Measurements from ENCODE around the gene CDS2.

DNA sequence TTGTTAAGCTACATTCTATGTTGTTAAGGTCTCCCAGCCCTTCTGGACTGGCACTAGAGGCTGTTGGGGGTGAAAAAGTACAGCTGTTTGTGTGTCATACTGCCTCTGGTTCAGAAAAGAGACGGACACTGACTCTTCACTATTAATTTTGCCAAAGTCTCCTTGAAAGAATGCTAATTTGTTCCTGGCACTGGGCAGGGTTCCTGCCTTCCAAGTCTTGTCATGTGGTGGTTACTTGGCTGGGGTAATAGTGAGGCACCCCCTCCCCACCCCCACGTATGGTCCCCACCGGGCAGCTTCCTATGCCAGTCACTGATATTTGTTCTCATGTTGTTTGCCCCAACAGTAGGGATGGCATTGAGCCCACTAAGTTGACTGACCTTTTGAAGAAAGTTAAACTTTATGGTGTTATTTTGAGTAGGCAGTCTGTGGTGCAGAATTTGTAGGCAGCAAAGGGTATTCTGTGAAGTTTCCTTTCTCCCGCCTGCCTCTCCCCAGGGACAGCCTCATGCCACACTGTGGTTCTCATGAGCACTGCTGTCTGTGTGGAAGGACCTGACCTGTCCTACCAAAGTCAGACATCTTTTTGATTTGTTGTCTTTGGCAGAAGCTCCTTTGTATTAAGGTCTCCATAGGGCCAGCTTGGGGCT lies 8.7 kb downstream of the CDS2 start:
- TF ChIP-seq, protein P1, sequence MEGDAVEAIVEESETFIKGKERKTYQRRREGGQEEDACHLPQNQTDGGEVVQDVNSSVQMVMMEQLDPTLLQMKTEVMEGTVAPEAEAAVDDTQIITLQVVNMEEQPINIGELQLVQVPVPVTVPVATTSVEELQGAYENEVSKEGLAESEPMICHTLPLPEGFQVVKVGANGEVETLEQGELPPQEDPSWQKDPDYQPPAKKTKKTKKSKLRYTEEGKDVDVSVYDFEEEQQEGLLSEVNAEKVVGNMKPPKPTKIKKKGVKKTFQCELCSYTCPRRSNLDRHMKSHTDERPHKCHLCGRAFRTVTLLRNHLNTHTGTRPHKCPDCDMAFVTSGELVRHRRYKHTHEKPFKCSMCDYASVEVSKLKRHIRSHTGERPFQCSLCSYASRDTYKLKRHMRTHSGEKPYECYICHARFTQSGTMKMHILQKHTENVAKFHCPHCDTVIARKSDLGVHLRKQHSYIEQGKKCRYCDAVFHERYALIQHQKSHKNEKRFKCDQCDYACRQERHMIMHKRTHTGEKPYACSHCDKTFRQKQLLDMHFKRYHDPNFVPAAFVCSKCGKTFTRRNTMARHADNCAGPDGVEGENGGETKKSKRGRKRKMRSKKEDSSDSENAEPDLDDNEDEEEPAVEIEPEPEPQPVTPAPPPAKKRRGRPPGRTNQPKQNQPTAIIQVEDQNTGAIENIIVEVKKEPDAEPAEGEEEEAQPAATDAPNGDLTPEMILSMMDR (IDR thresholded peaks at IDR 0.05) = no peak
- no peak for TF ChIP-seq TFCP2L1 (CRISPR knock-in tag; IDR thresholded peaks at IDR 0.05)
- TF ChIP-seq, protein P2, sequence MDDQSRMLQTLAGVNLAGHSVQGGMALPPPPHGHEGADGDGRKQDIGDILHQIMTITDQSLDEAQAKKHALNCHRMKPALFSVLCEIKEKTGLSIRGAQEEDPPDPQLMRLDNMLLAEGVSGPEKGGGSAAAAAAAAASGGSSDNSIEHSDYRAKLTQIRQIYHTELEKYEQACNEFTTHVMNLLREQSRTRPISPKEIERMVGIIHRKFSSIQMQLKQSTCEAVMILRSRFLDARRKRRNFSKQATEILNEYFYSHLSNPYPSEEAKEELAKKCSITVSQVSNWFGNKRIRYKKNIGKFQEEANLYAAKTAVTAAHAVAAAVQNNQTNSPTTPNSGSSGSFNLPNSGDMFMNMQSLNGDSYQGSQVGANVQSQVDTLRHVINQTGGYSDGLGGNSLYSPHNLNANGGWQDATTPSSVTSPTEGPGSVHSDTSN (IDR thresholded peaks at IDR 0.05) = no peak
- TF ChIP-seq, protein P3, sequence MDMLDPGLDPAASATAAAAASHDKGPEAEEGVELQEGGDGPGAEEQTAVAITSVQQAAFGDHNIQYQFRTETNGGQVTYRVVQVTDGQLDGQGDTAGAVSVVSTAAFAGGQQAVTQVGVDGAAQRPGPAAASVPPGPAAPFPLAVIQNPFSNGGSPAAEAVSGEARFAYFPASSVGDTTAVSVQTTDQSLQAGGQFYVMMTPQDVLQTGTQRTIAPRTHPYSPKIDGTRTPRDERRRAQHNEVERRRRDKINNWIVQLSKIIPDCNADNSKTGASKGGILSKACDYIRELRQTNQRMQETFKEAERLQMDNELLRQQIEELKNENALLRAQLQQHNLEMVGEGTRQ (IDR thresholded peaks at IDR 0.05) = no peak
- TF ChIP-seq, protein P4, sequence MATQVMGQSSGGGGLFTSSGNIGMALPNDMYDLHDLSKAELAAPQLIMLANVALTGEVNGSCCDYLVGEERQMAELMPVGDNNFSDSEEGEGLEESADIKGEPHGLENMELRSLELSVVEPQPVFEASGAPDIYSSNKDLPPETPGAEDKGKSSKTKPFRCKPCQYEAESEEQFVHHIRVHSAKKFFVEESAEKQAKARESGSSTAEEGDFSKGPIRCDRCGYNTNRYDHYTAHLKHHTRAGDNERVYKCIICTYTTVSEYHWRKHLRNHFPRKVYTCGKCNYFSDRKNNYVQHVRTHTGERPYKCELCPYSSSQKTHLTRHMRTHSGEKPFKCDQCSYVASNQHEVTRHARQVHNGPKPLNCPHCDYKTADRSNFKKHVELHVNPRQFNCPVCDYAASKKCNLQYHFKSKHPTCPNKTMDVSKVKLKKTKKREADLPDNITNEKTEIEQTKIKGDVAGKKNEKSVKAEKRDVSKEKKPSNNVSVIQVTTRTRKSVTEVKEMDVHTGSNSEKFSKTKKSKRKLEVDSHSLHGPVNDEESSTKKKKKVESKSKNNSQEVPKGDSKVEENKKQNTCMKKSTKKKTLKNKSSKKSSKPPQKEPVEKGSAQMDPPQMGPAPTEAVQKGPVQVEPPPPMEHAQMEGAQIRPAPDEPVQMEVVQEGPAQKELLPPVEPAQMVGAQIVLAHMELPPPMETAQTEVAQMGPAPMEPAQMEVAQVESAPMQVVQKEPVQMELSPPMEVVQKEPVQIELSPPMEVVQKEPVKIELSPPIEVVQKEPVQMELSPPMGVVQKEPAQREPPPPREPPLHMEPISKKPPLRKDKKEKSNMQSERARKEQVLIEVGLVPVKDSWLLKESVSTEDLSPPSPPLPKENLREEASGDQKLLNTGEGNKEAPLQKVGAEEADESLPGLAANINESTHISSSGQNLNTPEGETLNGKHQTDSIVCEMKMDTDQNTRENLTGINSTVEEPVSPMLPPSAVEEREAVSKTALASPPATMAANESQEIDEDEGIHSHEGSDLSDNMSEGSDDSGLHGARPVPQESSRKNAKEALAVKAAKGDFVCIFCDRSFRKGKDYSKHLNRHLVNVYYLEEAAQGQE (IDR thresholded peaks at IDR 0.05) = no peak
